K562 (cell line): ENCODE data around the gene TBX6. TPM values are rescaled to one million over a fixed set of nuclear protein-coding genes. Genes with fewer than 3 reads are reported as not detected.

Experiments
- ATAC-seq: fragments of 200-7000 bp; cut with Tn5 transposase; 3 replicates; pipeline ENCODE4 v1.9.1; 2020; ENCODE audit warnings: moderate library complexity
- BruUV-seq: library from RNA; stranded (reverse); fragments of 400-500 nt; replicated peaks from 2 replicates; lab custom pipeline; 2021; lab: Mats Ljungman, UMichigan
- CTCF ChIA-PET: fragments of 300-600 bp; formaldehyde crosslinking; extraction: SDS; loops from one replicate; lab custom pipeline; 2021; ENCODE audit warnings: low intra/inter-chr PET ratio; lab: Yijun Ruan, JAX
- POLR2A ChIA-PET: fragments of 300-600, 350-650 bp; sonication (Branson Sonifier 250); formaldehyde crosslinking; extraction: SDS; loops from one replicate; lab custom pipeline; 2021; ENCODE audit warnings: antibody characterized with exemption, inconsistent platforms; lab: Yijun Ruan, JAX
- DNase-seq, 4 experiments: peaks; one replicate each; pipeline versions ENCODE4 v3.0.0 to v3.0.0-alpha.2; 2011 to 2018; ENCODE audit warnings: low spot score in 3 of 4, mixed read lengths in 3 of 4; ENCODE audit errors: extremely low read depth in 1 of 4
- FAIRE-seq: peaks from 2 replicates; lab custom pipeline; 2011; peaks lifted over from hg19 to GRCh38; lab: Jason Lieb, UNC
- H2AFZ ChIP-seq: 2 replicates; pipeline ENCODE4 v1.6.0; 2011; ENCODE audit warnings: low read depth, low read length, control low read depth, inconsistent platforms
- H3K27ac ChIP-seq: fragments of 200-600 bp; 3 replicates; pipeline ENCODE4 v1.8.0; 2011; ENCODE audit warnings: low read depth, mild to moderate bottlenecking, control low read depth, inconsistent platforms, low read length, moderate library complexity, mixed read lengths; ENCODE audit errors: extremely low read depth
- H3K27me3 ChIP-seq, 2 experiments: fragments of 300-600 bp in 1 of 2; 2 replicates in 1 of 2; 3 replicates in 1 of 2; pipeline versions ENCODE4 v1.6.0 to v1.8.0; 2011; ENCODE audit warnings: inconsistent platforms in 2 of 2, low read length in 2 of 2, mild to moderate bottlenecking in 1 of 2, mixed read lengths in 1 of 2, moderate library complexity in 1 of 2; ENCODE audit not compliant: control insufficient read depth in 2 of 2, insufficient read depth in 2 of 2
- H3K36me3 ChIP-seq: fragments of 300-600 bp; 3 replicates; pipeline ENCODE4 v1.8.0; 2011; ENCODE audit warnings: mild to moderate bottlenecking, low read length, inconsistent platforms; ENCODE audit not compliant: control insufficient read depth, insufficient read depth
- H3K4me1 ChIP-seq, 2 experiments: fragments of 200-600 bp in 1 of 2; replicated peaks in 1 of 2; 2 replicates in 1 of 2; 3 replicates in 1 of 2; pipeline versions ENCODE4 v1.5.1 to v1.8.0; 2011; ENCODE audit warnings: inconsistent platforms in 2 of 2, low read length in 2 of 2, mild to moderate bottlenecking in 1 of 2, mixed read lengths in 1 of 2, moderate library complexity in 1 of 2; ENCODE audit not compliant: control insufficient read depth in 2 of 2, insufficient read depth in 2 of 2
- H3K4me2 ChIP-seq: 2 replicates; pipeline ENCODE4 v1.6.1; 2011; ENCODE audit warnings: low read length, control low read depth, inconsistent platforms, mixed read lengths; ENCODE audit not compliant: insufficient read depth
- H3K4me3 ChIP-seq: fragments of 200-600 bp; sonication (generic), shearing (Covaris generic); 2 replicates; pipeline ENCODE4 v1.5.1; 2016; ENCODE audit warnings: control low read depth, inconsistent platforms
- H3K79me2 ChIP-seq: fragments of 200-600 bp; 3 replicates; pipeline ENCODE4 v1.8.0; 2011; ENCODE audit warnings: low read length, inconsistent platforms; ENCODE audit not compliant: control insufficient read depth, insufficient read depth
- H3K9ac ChIP-seq, 2 experiments: 2 replicates each; pipeline versions ENCODE4 v1.6.0 to v1.6.1; 2011; ENCODE audit warnings: low read depth in 2 of 2, low read length in 2 of 2, control low read depth in 1 of 2, inconsistent platforms in 1 of 2, mild to moderate bottlenecking in 1 of 2, mixed read lengths in 1 of 2; ENCODE audit not compliant: insufficient read depth in 1 of 2
- H3K9me1 ChIP-seq: one replicate; pipeline ENCODE4 v1.6.0; 2011; ENCODE audit warnings: inconsistent platforms, mild to moderate bottlenecking, low read length, moderate library complexity; ENCODE audit not compliant: control insufficient read depth, insufficient read depth
- H3K9me3 ChIP-seq: replicated peaks from 2 replicates; pipeline ENCODE4 v1.5.1; 2011; ENCODE audit warnings: low read depth, low read length, inconsistent platforms; ENCODE audit not compliant: control insufficient read depth, insufficient read depth
- H4K20me1 ChIP-seq: replicated peaks from 2 replicates; pipeline ENCODE4 v1.6.1; 2011; ENCODE audit warnings: low read length, inconsistent platforms, mixed read lengths; ENCODE audit not compliant: control insufficient read depth, insufficient read depth
- ERF ChIP-seq: fragments of 450-650 bp; formaldehyde crosslinking; IDR thresholded peaks from 2 replicates; pipeline ENCODE4 v1.4.0; 2020; ENCODE audit warnings: mild to moderate bottlenecking, mixed read lengths
- HLTF ChIP-seq: fragments of 450-650 bp; IDR thresholded peaks from 2 replicates; pipeline ENCODE4 v1.6.1; 2016
- HMBOX1 ChIP-seq: sonication (generic); IDR thresholded peaks from 2 replicates; pipeline ENCODE4 v1.6.1; 2016
- LARP7 ChIP-seq: fragments of 450-650 bp; IDR thresholded peaks from 2 replicates; pipeline ENCODE4 v1.6.1; 2016
- MAFG ChIP-seq: fragments of 450-650 bp; conservative IDR thresholded peaks from 2 replicates; pipeline ENCODE4 v1.6.1; 2016; ENCODE audit warnings: missing genetic modification characterization, missing compliant biosample characterization
- NONO ChIP-seq, 2 experiments: fragments of 200-400 bp in 1 of 2; fragments of 450-650 bp in 1 of 2; formaldehyde crosslinking in 1 of 2; IDR thresholded peaks; 2 replicates each; pipeline ENCODE4 v1.6.1; 2017; ENCODE audit warnings: low read depth in 2 of 2, mild to moderate bottlenecking in 2 of 2, moderate library complexity in 2 of 2, low read length in 1 of 2
- SIN3A ChIP-seq, 2 experiments: fragments of 150-350 bp in 1 of 2; IDR thresholded peaks; 2 replicates each; pipeline ENCODE4 v1.6.1; 2011 to 2016; ENCODE audit warnings: borderline replicate concordance in 2 of 2, low read depth in 2 of 2, low read length in 2 of 2, mild to moderate bottlenecking in 2 of 2, moderate library complexity in 2 of 2; ENCODE audit not compliant: control insufficient read depth in 1 of 2
- TBP ChIP-seq: optimal IDR thresholded peaks from 2 replicates; pipeline ENCODE3; 2011; ENCODE audit warnings: low read depth, low read length, improper control_type of control experiment
- ZFX ChIP-seq: sonication (generic); formaldehyde crosslinking; IDR thresholded peaks from 2 replicates; pipeline ENCODE4 v1.8.0; 2022; ENCODE audit warnings: mild to moderate bottlenecking, missing genetic modification reagents, moderate library complexity
- ZNF324 ChIP-seq: fragments of 250-450 bp; sonication (Bioruptor Pico); IDR thresholded peaks from 2 replicates; pipeline ENCODE4 v1.4.0; 2020; ENCODE audit warnings: mild to moderate bottlenecking
- ZNF644 ChIP-seq: fragments of 200-800 bp; sonication (Bioruptor generic); IDR thresholded peaks from 2 replicates; pipeline ENCODE4 v1.6.1; 2016; ENCODE audit warnings: low read depth, missing genetic modification characterization, missing compliant biosample characterization
- WGBS: fragments of 100-300 bp; shearing (Covaris generic); methylation state at CpG from one replicate; pipeline ENCODE4 v1.1.6; 2016; ENCODE audit warnings: low coverage, mixed read lengths; ENCODE audit not compliant: insufficient coverage; ENCODE audit errors: missing lambda C conversion rate; 5-methylcytosine and 5-hydroxymethylcytosine counted together
- in situ Hi-C: fragments of 300-500 bp; cut with MboI; formaldehyde crosslinking; loops from 4 replicates; pipeline ENCODE4 v1.15.0; 2018; ENCODE audit warnings: inconsistent platforms, mixed read lengths
- intact Hi-C: fragments of 100-400 bp; cut with micrococcal nuclease; formaldehyde crosslinking; loops from 2 replicates; pipeline ENCODE4 v1.14.2; 2022
- polyA plus RNA-seq, 8 experiments: library from polyadenylated mRNA; depleted of rRNA in 4 of 8; stranded (reverse) in 5 of 8; unstranded in 3 of 8; fragments of >200 nt; fragmentation: Nextera tagmentation in 2 of 8; fragmentation: Illumina TruSeq in 1 of 8; extraction: Ambion mirVana in 2 of 8; extraction: Trizol in 1 of 8; gene quantifications; 2 replicates each; pipeline versions ENCODE4 v1.2.1 to v1.2.3, GENCODE V29; 2011 to 2014; ENCODE audit warnings: inconsistent platforms in 1 of 8, missing spikeins in 1 of 8
- total RNA-seq, 7 experiments: library from RNA; depleted of rRNA in 6 of 7; stranded (reverse); fragments of >200 nt in 6 of 7; fragmentation: Illumina TruSeq in 2 of 7; extraction: Trizol in 2 of 7; gene quantifications; 2 replicates each; pipeline versions ENCODE4 v1.2.1 to v1.2.3, GENCODE V29; 2011 to 2021; ENCODE audit warnings: low replicate concordance in 1 of 7
- TF ChIP-seq, protein P1 (sequence below): sonication (generic); formaldehyde crosslinking; IDR thresholded peaks from 2 replicates; pipeline ENCODE4 v1.8.0; 2022; ENCODE audit warnings: missing genetic modification reagents, mild to moderate bottlenecking, moderate library complexity, borderline replicate concordance
- TF ChIP-seq, protein P2 (sequence below): fragments of 450-650 bp; IDR thresholded peaks from 2 replicates; pipeline ENCODE4 v1.6.1; 2016; ENCODE audit warnings: borderline replicate concordance
- TF ChIP-seq, protein P3 (sequence below): fragments of 250-450 bp; sonication (Bioruptor Pico); IDR thresholded peaks from 2 replicates; pipeline ENCODE4 v1.4.0; 2020; ENCODE audit warnings: borderline replicate concordance

Gene TBX6
- total and polyA plus RNA-seq, 9 of the 15 experiments (the other 6 are each of a cell fraction or from before 2014, with no cell fraction given), result 0.07 to 0.58 (median 0.11) TPM; not detected in 2

DNA sequence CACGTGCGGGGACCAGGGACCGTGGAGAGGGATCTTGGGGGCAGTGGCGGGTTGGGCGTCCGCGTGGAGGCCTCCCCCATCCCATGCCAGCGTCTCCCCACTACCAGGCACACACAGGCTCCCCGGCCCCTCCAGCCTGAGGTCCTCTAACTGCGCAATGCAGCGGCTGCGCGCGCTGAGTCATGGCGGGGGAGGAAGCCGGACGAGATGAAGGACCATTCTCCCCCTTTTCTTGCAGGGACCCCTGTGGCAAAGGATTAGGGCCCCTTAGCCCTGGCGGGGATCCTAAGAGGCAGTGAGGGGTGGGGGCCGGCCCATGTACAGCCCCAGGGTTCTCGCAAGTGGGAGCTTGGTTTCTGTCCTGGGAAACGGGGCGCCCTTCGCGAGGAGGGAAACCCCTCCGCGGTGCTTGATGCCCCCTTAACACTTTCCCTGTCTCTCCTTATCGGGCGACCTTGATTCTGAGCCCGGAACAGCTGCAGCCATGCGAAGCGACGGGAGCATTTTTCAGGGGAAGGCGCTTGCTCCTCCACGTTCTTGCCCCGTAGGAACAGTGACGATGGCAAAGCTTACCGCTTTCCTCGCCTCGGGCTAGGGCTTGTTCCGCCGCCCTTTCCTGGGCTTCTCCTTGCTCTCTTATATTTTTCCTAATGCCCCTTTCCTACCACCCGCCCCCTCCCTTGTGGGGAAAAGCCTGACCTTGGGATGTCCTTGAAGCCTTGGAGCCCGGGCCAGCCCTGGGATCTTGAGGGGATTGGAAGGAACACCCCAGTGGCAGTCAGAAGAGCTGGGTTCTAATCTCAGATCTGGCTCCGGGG is 25.6 kb downstream of the TBX6 start:
- peak overlapping the region; percentile 88 for H3K4me3 ChIP-seq
- H3K9ac ChIP-seq, result peak overlapping the region; percentile 93 to 98
- FAIRE-seq (no peak), DNase-seq (peak; percentile 64 to 79 (median 74)), ATAC-seq (peak; percentile 30)
- H3K4me1 ChIP-seq, result peaks cover 47 to 59% of the 10 kb centered on the region in 2 experiments
- intact Hi-C loops, result loop anchor here (10.0 kb wide), 2 partner anchors 309 to 589 kb away; partner anchors contain the start of genes FBRS, MYL11, PRR14 and TBC1D10B
- WGBS, result under 1% methylated on average over 30 of the region's 44 CpGs
- ChIA-PET POLR2A (interaction anchor here (0.7 to 2.7 kb wide), 17 partner anchors 8 to 262 kb away, joined by 3 to 29 read pairs (median 5); partner anchors contain the start of genes PPP4C, PRRT2 and TBX6), CTCF (no interaction called here)
- H3K9me3 ChIP-seq, result no peaks in the 10 kb centered on the region
- in situ Hi-C loops, result no loop called here
- peaks cover 17% of the 10 kb centered on the region for H3K9me1 ChIP-seq
- peaks cover 51% of the 10 kb centered on the region for H3K36me3 ChIP-seq
- peaks cover 77% of the 10 kb centered on the region for H3K79me2 ChIP-seq
- H4K20me1 ChIP-seq, result peaks cover 46% of the 10 kb centered on the region
- H3K4me2 ChIP-seq, result peak overlapping the region; percentile 99
- peak overlapping the region; percentile 99 for H3K27ac ChIP-seq
- no peak overlapping the region; the same call in 1 of the 2 replicates for H2AFZ ChIP-seq
- TSS peak; percentile 44 for BruUV-seq
- H3K27me3 ChIP-seq, result no peaks in the 10 kb centered on the region
- TF ChIP-seq, protein P1, sequence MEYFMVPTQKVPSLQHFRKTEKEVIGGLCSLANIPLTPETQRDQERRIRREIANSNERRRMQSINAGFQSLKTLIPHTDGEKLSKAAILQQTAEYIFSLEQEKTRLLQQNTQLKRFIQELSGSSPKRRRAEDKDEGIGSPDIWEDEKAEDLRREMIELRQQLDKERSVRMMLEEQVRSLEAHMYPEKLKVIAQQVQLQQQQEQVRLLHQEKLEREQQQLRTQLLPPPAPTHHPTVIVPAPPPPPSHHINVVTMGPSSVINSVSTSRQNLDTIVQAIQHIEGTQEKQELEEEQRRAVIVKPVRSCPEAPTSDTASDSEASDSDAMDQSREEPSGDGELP (CRISPR knock-in tag), result no peak
- peak in 1 of 2 experiments; percentile 24; a peak in 2 of 4 replicates for TF ChIP-seq NONO (IDR thresholded peaks at IDR 0.05; ENCODE audit: low read depth in 2 of 2, low read length in 1 of 2)
- TF ChIP-seq LARP7, result peak; percentile 79; the same call in 1 of the 2 replicates
- peak in 1 of 2 experiments; percentile 37; a peak in 2 of 4 replicates for TF ChIP-seq SIN3A (IDR thresholded peaks at IDR 0.05; ENCODE audit: borderline replicate concordance in 2 of 2, control insufficient read depth in 1 of 2, low read depth in 2 of 2, low read length in 2 of 2)
- TF ChIP-seq TBP, result no peak
- TF ChIP-seq, protein P2, sequence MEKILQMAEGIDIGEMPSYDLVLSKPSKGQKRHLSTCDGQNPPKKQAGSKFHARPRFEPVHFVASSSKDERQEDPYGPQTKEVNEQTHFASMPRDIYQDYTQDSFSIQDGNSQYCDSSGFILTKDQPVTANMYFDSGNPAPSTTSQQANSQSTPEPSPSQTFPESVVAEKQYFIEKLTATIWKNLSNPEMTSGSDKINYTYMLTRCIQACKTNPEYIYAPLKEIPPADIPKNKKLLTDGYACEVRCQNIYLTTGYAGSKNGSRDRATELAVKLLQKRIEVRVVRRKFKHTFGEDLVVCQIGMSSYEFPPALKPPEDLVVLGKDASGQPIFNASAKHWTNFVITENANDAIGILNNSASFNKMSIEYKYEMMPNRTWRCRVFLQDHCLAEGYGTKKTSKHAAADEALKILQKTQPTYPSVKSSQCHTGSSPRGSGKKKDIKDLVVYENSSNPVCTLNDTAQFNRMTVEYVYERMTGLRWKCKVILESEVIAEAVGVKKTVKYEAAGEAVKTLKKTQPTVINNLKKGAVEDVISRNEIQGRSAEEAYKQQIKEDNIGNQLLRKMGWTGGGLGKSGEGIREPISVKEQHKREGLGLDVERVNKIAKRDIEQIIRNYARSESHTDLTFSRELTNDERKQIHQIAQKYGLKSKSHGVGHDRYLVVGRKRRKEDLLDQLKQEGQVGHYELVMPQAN, result peak; percentile 92; the same call in 1 of the 2 replicates
- peak; percentile 0; the same call in 1 of the 2 replicates for TF ChIP-seq ZNF324 (CRISPR knock-in tag)
- TF ChIP-seq HMBOX1, result no peak
- TF ChIP-seq, protein P3, sequence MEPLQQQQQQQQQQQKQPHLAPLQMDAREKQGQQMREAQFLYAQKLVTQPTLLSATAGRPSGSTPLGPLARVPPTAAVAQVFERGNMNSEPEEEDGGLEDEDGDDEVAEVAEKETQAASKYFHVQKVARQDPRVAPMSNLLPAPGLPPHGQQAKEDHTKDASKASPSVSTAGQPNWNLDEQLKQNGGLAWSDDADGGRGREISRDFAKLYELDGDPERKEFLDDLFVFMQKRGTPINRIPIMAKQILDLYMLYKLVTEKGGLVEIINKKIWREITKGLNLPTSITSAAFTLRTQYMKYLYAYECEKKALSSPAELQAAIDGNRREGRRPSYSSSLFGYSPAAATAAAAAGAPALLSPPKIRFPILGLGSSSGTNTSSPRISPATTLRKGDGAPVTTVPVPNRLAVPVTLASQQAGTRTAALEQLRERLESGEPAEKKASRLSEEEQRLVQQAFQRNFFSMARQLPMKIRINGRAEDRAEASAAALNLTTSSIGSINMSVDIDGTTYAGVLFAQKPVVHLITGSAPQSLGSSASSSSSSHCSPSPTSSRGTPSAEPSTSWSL (CRISPR knock-in tag), result no peak
- TF ChIP-seq ERF (CRISPR knock-in tag), result 0 out of 2 replicates have a peak, but pooled peaks have one; percentile 43
- TF ChIP-seq ZNF644 (tag), result no peak
- TF ChIP-seq ZFX, result peak; percentile 53; the same call in 1 of the 2 replicates
- 0 out of 2 replicates have a peak, but pooled peaks have one; percentile 43 for TF ChIP-seq HLTF
- peak; percentile 58; the same call in 1 of the 2 replicates for TF ChIP-seq MAFG (tag)
